Measurements from ENCODE around the gene SUN1. TPM values are rescaled to one million over a fixed set of nuclear protein-coding genes. Genes with fewer than 3 reads are reported as not detected.

Gene SUN1
- total and polyA plus RNA-seq, 2 of the 8 experiments (the other 6 are each of a cell fraction or from before 2014, with no cell fraction given): 108 to 158 TPM

- TF ChIP-seq CHD7 (IDR thresholded peaks at IDR 0.05; ENCODE audit: insufficient replicate concordance, low read length) (no peak), CHD1 (IDR thresholded peaks at IDR 0.05; ENCODE audit: low read depth, low read length) (no peak), RBBP5 (IDR thresholded peaks at IDR 0.05; ENCODE audit: borderline replicate concordance, low read depth, low read length) (no peak), POU5F1 (IDR thresholded peaks at IDR 0.05; ENCODE audit: low read depth, low read length) (no peak), ATF2 (IDR thresholded peaks at IDR 0.05; ENCODE audit: low read length) (no peak), SRF (IDR thresholded peaks at IDR 0.05; ENCODE audit: low read depth, low read length) (no peak), MAFK (IDR thresholded peaks at IDR 0.05; ENCODE audit: low read depth, low read length) (no peak), FOSL1 (IDR thresholded peaks at IDR 0.05; ENCODE audit: insufficient read depth, low read depth, low read length) (no peak), PHF8 (conservative IDR thresholded peaks at IDR 0.05; ENCODE audit: low read depth, low read length) (no peak), TBP (IDR thresholded peaks at IDR 0.05; ENCODE audit: low read depth, low read length) (no peak), RFX5 (IDR thresholded peaks at IDR 0.05; ENCODE audit: borderline replicate concordance, low read depth, low read length) (no peak)
Measured at GRCh38 chr7:860149-860548, 27.9 kb downstream of the SUN1 start (continued).
